Central memory CD8-positive, alpha-beta T cell (primary cell): ENCODE data around the gene RAD54L.
"Not testable (repeated sequence)": the region's sequence is repeated elsewhere in the genome, so short reads cannot be mapped to it uniquely, and the experiment has no call there.

Experiments used
- ATAC-seq: fragments of 150-1000 bp; cut with Tn5 transposase; replicated peaks from 2 replicates; pipeline ENCODE4 v1.10.0; 2022; ENCODE audit warnings: mild to moderate bottlenecking, moderate FRiP score, moderate number of reproducible peaks; ENCODE audit not compliant: poor library complexity, severe bottlenecking; ENCODE audit errors: extremely low read depth
- DNase-seq, 2 donors: peaks; one replicate each; pipeline ENCODE4 v3.0.0; 2021; ENCODE audit warnings: low spot score in 2 of 2
- H3K27ac Mint-ChIP-seq: one replicate; pipeline ENCODE4 v1.8.0; 2022; ENCODE audit warnings: low read depth, mild to moderate bottlenecking, moderate library complexity, mixed read lengths
- H3K27me3 Mint-ChIP-seq: one replicate; pipeline ENCODE4 v1.8.0; 2022; ENCODE audit warnings: mixed read lengths
- H3K36me3 Mint-ChIP-seq: one replicate; pipeline ENCODE4 v1.8.0; 2022; ENCODE audit warnings: mild to moderate bottlenecking, moderate library complexity, mixed read lengths; ENCODE audit not compliant: insufficient read depth
- H3K4me1 Mint-ChIP-seq: one replicate; pipeline ENCODE4 v1.8.0; 2022; ENCODE audit warnings: mixed read lengths
- H3K4me3 Mint-ChIP-seq: one replicate; pipeline ENCODE4 v1.8.0; 2022; ENCODE audit warnings: mild to moderate bottlenecking, moderate library complexity, mixed read lengths
- H3K9me3 Mint-ChIP-seq: one replicate; pipeline ENCODE4 v1.8.0; 2022; ENCODE audit warnings: mixed read lengths

Gene RAD54L

DNA sequence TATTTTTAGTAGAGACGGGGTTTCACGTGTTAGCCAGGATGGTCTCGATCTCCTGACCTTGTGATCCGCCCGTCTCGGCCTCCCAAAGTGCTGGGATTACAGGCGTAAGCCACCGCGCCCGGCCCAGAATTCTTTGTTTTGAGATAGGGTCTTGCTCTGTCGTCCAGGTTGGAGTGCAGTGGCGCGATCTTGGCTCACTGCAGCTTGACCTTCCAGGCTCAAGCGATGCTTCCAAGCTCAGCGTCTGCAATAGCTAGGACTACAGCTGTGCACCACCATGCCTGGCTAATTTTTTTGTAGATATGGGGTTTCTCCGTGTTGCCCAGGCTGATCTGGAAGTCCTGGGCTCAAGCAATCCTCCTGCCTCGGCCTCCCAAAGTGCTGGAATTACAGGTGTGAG lies 1.4 kb upstream of the RAD54L start:
- ATAC-seq, DNase-seq, H3K27ac Mint-ChIP-seq, H3K36me3 Mint-ChIP-seq, H3K9me3 Mint-ChIP-seq, H3K27me3 Mint-ChIP-seq, H3K4me3 Mint-ChIP-seq: not testable (repeated sequence)
- peaks cover 21% of the 10 kb centered on the region for H3K4me1 Mint-ChIP-seq

DNA sequence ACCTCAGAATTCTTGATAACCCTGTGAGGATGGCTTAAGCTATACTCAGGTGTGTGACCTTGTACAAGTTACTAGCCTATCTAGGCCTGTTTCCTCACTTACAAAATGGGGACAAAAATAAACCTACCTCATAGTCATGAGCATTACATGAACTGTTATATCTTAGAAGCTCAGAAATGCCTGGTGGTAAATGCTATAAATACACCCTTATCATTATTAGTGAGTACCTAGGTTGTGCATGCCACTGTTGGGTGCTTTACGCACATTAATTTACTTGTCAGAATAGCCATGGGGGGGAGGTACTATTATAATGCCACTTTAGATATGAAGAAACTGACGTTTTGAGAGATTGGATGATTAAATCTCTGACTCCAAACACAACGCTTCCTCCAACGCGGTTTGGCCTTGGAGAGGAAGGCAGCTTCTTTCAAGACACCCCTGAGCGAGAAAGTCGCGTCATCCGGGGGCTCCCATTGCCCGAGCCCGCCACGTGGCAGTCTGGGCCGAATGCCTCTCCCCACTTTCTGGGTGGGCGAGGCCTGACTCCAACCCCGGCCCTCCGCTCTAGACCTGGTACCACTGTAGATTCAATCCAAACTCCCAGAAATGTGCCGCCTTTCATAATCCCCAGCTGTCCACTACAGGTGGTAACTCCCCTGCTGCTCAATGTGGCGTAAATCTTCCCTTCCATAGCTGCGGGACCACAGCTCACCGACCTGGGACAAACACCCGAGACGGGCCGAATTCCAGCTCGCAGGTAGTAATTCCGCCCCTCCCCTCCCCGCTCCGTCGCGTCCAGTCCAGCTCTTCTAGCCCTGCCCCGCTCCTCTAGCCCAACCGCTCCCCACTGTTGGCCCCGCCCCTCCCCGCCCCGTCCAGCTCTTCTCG lies 771 bp upstream of the RAD54L start:
- Mint-ChIP-seq H3K27me3 (no peaks in the 10 kb centered on the region), H3K9me3 (no peaks in the 10 kb centered on the region), H3K4me1 (peaks cover 21% of the 10 kb centered on the region), H3K36me3 (peaks cover 5% of the 10 kb centered on the region), H3K4me3 (peak overlapping the region; percentile 83), H3K27ac (no peak overlapping the region)
- ATAC-seq = peak; percentile 63
- peak in 1 of 2 donors; percentile 36 for DNase-seq

GRCh38 chr1:46248122-46248920 lies 758 bp downstream of the RAD54L start:
- H3K27me3 Mint-ChIP-seq = no peaks in the 10 kb centered on the region
- DNase-seq = peak in 1 of 2 donors; percentile 10
- peaks cover 21% of the 10 kb centered on the region for H3K4me1 Mint-ChIP-seq
- H3K9me3 Mint-ChIP-seq = no peaks in the 10 kb centered on the region
- H3K36me3 Mint-ChIP-seq = peaks cover 7% of the 10 kb centered on the region
- peak overlapping the region; percentile 67 for H3K27ac Mint-ChIP-seq
- peak overlapping the region; percentile 83 for H3K4me3 Mint-ChIP-seq
- ATAC-seq = no peak

DNA sequence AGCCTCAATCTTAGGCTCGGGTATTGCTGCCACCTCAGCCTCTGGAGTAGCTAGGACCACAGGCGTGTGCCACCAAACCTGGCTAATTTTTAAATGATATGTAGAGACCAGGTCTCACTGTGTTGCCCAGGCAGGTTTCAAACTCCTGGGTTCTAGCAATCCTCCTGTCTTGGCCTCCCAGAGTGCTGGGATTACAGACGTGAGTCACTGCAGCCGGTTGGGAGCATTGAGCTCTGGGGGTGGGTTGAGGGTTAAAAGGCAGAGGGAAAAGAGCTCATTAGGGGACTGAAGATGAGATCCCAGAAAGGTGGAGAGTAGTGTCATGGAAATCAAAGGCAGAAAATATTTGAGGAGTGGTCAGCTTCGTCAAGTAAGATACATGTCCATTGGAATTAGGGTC lies 7.1 kb downstream of the RAD54L start:
- Mint-ChIP-seq H3K36me3 (peaks cover 8% of the 10 kb centered on the region), H3K4me1 (no peaks in the 10 kb centered on the region), H3K4me3 (no peak overlapping the region), H3K27ac (no peak overlapping the region), H3K9me3 (no peaks in the 10 kb centered on the region), H3K27me3 (no peaks in the 10 kb centered on the region)
- no peak for ATAC-seq
- no peak for DNase-seq

DNA sequence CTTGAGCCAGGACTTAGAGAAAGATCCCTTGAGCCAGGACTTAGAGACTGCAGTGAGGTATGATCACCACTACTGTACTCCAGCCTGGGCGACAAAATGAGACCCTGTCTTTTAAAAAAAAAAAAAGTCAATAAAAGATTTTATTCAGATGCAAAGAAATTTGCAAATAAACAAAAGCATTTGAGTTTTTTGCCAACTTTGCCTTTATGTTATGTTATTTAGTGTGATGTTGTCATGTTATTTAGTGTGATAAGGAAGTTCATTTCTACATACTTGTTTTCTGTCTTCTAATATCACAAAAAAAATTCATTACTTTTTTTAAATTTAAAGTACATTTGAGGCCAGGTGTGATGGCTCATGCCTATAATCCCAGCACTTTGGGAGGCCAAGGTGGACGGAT lies 9.0 kb downstream of the RAD54L start:
- Mint-ChIP-seq H3K36me3 (peaks cover 10% of the 10 kb centered on the region), H3K27ac (no peak overlapping the region), H3K27me3 (no peaks in the 10 kb centered on the region), H3K4me1 (no peaks in the 10 kb centered on the region), H3K4me3 (no peak overlapping the region), H3K9me3 (no peaks in the 10 kb centered on the region)
- DNase-seq (no peak), ATAC-seq (no peak)

DNA sequence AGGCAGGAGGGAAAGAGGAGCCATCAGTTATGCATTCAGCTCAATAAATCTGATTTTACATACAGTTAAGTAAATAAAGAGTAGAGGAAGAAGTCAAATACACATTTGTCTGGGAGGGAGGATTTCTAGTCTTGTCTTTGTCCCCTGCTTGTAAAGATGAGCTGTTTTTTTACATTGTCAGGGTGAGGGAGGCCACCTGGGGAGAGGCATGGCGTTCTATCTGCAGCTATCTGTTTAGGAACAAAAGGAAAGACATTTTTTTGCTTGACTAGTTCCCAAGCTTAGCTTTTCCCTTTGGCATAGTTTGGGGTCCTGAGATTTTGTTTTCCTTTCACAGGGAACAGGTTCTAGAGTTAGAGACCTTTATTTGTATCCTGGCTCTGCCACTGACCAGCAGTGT lies 14.9 kb downstream of the RAD54L start:
- Mint-ChIP-seq H3K27me3 (no peaks in the 10 kb centered on the region), H3K4me3 (no peak overlapping the region), H3K4me1 (no peaks in the 10 kb centered on the region), H3K36me3 (peaks cover 11% of the 10 kb centered on the region), H3K9me3 (no peaks in the 10 kb centered on the region), H3K27ac (no peak overlapping the region)
- DNase-seq = no peak
- ATAC-seq = no peak

GRCh38 chr1:46263146-46263545 lies 15.6 kb downstream of the RAD54L start:
- no peak for DNase-seq
- H3K27me3 Mint-ChIP-seq = no peaks in the 10 kb centered on the region
- H3K36me3 Mint-ChIP-seq = peaks cover 11% of the 10 kb centered on the region
- no peak overlapping the region for H3K27ac Mint-ChIP-seq
- ATAC-seq = no peak
- no peak overlapping the region for H3K4me3 Mint-ChIP-seq
- H3K4me1 Mint-ChIP-seq = no peaks in the 10 kb centered on the region
- no peaks in the 10 kb centered on the region for H3K9me3 Mint-ChIP-seq

DNA sequence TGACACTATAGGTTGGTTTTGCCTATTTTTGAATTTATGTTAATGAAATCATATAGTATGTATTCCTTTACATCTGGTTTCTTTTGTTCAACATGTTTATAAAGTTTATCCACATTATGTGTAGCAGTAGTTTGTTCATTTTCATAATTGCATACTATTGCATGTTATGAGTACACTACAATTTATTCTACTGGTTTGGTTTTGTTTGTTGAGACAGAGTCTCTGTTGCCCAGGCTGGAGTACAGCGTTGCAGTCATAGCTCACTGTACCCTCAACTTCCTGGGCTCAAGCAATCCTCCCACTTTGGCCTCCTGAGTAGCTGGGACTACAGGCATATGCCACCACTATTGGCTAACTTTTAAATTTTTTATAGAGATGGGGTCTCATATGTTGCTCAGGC lies 21.0 kb downstream of the RAD54L start:
- Mint-ChIP-seq H3K9me3 (no peaks in the 10 kb centered on the region), H3K36me3 (peaks cover 7% of the 10 kb centered on the region), H3K4me3 (no peak overlapping the region), H3K27me3 (no peaks in the 10 kb centered on the region), H3K4me1 (no peaks in the 10 kb centered on the region), H3K27ac (no peak overlapping the region)
- ATAC-seq (no peak), DNase-seq (no peak)

DNA sequence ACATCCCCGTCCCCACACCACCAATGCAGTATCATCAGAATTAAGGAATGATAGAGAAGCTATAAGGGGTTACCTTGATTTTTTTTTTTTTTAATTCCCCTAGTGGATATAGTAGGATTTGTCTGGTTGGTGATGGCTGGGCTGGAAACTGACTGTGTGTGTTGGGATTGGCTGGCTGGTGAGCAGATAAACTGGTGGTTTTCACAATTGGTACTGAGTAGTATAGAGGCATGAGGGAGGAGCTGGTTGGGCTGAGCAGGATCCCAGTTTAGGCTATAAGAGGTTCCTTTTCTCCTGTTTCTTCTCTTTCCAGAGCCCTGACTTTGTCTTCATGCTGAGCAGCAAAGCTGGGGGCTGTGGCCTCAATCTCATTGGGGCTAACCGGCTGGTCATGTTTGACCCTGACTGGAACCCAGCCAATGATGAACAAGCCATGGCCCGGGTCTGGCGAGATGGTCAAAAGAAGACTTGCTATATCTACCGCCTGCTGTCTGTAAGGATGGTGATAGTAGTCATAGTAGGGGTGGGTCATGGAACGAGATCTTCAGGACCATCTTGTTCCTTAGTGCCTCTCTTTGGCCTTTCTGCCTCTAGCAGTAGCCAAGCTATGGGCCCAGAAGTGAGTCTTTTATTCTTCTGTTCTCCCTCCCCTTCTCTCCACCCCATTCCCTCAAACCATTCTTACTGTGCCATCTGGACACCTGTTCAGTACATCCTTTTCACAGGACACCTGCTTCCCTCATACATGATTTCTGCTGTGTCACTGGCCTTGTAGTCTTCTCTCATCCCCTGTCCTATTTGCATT lies 26.9 kb downstream of the RAD54L start:
- ATAC-seq = no peak
- Mint-ChIP-seq H3K4me1 (no peaks in the 10 kb centered on the region), H3K4me3 (no peak overlapping the region), H3K27ac (no peak overlapping the region), H3K9me3 (no peaks in the 10 kb centered on the region), H3K27me3 (no peaks in the 10 kb centered on the region), H3K36me3 (peaks cover 10% of the 10 kb centered on the region)
- DNase-seq = no peak

- H3K27me3 Mint-ChIP-seq = no peaks in the 10 kb centered on the region
- H3K36me3 Mint-ChIP-seq = peaks cover 8% of the 10 kb centered on the region
- H3K4me1 Mint-ChIP-seq = no peaks in the 10 kb centered on the region
- DNase-seq = no peak
- no peak overlapping the region for H3K4me3 Mint-ChIP-seq
- H3K27ac Mint-ChIP-seq = no peak overlapping the region
- no peak for ATAC-seq
- H3K9me3 Mint-ChIP-seq = no peaks in the 10 kb centered on the region
These were observed 27.4 kb downstream of the RAD54L start for GRCh38 chr1:46275030-46275337.

DNA sequence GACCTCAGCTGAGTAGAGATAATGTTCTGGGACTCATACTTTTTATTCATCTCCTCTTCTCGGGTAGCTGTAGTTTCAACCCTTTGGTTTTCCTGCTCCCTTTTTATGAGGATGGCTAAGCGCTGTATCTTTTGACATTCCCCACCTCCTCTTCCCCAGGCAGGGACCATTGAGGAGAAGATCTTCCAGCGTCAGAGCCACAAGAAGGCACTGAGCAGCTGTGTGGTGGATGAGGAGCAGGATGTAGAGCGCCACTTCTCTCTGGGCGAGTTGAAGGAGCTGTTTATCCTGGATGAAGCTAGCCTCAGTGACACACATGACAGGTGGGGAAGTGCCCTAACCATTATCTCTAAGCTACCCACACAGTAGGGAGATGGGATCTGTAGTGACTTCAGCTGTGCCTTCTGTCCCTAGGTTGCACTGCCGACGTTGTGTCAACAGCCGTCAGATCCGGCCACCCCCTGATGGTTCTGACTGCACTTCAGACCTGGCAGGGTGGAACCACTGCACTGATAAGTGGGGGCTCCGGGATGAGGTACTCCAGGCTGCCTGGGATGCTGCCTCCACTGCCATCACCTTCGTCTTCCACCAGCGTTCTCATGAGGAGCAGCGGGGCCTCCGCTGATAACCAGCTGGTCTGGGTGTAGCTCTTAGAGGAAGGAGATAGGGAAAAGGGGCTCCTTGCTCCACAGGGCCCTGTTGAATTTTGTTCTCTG lies 30.3 kb downstream of the RAD54L start:
- H3K9me3 Mint-ChIP-seq = no peaks in the 10 kb centered on the region
- no peak for ATAC-seq

GRCh38 chr1:46278807-46279206 lies 31.2 kb downstream of the RAD54L start:
- H3K27ac Mint-ChIP-seq = no peak overlapping the region

More for the DNA sequence above, 30.3 kb downstream of the RAD54L start:
- no peaks in the 10 kb centered on the region for H3K27me3 Mint-ChIP-seq
- no peak overlapping the region for H3K27ac Mint-ChIP-seq
- H3K36me3 Mint-ChIP-seq = peaks cover 15% of the 10 kb centered on the region
- DNase-seq = no peak
- H3K4me1 Mint-ChIP-seq = no peaks in the 10 kb centered on the region
- no peak overlapping the region for H3K4me3 Mint-ChIP-seq

More at GRCh38 chr1:46278807-46279206, 31.2 kb downstream of the RAD54L start:
- Mint-ChIP-seq H3K4me1 (no peaks in the 10 kb centered on the region), H3K4me3 (no peak overlapping the region), H3K27me3 (no peaks in the 10 kb centered on the region), H3K36me3 (peaks cover 18% of the 10 kb centered on the region), H3K9me3 (no peaks in the 10 kb centered on the region)
- ATAC-seq (no peak), DNase-seq (no peak)
